Measurements from ENCODE around the gene AEBP2.
A peak's percentile ranks its signal among the peaks of the same experiment; 100 is the strongest.

DNA sequence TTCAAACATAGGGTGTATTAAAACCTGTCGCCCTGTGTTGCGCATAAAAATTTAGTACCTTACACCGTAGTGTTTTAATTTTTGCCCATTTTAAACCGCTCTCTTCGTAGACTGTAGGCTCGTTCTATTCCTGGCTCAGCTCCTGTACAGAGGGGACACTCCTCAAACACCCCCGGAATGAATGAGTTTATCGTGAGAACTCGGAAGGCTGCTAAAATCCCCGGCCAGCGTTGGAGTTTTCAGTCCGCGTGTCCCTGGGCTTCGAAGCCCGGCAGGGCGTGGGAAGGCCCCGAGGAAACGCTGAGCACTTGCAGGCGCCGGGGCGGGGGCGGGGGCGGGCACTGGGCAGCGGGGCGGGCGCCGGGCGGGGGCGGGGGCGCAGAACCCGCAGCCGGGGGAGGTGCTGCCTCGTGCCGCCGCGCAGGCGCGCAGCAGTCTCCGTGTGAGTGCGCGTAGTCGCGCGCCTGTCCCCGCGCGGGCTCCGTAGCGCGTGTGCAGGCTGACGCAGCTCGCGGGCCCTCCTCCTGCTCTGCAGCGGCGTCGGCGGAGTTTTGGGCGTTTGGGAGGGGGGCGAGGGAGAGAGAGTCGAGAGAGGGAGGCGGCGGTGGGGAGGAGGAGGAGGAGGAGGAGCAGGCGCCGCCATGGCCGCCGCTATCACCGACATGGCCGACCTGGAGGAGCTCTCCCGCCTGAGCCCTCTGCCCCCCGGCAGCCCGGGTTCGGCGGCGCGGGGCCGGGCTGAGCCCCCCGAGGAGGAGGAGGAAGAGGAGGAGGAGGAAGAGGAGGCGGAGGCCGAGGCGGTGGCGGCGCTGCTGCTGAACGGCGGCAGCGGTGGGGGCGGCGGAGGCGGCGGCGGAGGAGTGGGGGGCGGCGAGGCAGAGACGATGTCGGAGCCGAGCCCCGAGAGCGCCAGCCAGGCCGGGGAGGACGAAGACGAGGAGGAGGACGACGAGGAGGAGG, at the start of gene AEBP2:
- TF ChIP-seq, protein P1, sequence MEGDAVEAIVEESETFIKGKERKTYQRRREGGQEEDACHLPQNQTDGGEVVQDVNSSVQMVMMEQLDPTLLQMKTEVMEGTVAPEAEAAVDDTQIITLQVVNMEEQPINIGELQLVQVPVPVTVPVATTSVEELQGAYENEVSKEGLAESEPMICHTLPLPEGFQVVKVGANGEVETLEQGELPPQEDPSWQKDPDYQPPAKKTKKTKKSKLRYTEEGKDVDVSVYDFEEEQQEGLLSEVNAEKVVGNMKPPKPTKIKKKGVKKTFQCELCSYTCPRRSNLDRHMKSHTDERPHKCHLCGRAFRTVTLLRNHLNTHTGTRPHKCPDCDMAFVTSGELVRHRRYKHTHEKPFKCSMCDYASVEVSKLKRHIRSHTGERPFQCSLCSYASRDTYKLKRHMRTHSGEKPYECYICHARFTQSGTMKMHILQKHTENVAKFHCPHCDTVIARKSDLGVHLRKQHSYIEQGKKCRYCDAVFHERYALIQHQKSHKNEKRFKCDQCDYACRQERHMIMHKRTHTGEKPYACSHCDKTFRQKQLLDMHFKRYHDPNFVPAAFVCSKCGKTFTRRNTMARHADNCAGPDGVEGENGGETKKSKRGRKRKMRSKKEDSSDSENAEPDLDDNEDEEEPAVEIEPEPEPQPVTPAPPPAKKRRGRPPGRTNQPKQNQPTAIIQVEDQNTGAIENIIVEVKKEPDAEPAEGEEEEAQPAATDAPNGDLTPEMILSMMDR (IDR thresholded peaks at IDR 0.05; ENCODE audit: extremely low read depth in 1 of 2, insufficient read depth in 1 of 2, low read depth in 1 of 2, low read length in 2 of 2) = no peak
- TF ChIP-seq POLR2A (IDR thresholded peaks at IDR 0.05; ENCODE audit: low read depth, low read length) (peak; percentile 12), JUN (IDR thresholded peaks at IDR 0.05; ENCODE audit: borderline replicate concordance, insufficient read depth, insufficient read length, low read depth) (no peak)

Measured in endothelial cell of umbilical vein (primary cell).